Measurements from ENCODE around the gene KLHL20.
"Not testable (repeated sequence)": the region's sequence is repeated elsewhere in the genome, so short reads cannot be mapped to it uniquely, and the experiment has no call there.

The KLHL20 gene

DNA sequence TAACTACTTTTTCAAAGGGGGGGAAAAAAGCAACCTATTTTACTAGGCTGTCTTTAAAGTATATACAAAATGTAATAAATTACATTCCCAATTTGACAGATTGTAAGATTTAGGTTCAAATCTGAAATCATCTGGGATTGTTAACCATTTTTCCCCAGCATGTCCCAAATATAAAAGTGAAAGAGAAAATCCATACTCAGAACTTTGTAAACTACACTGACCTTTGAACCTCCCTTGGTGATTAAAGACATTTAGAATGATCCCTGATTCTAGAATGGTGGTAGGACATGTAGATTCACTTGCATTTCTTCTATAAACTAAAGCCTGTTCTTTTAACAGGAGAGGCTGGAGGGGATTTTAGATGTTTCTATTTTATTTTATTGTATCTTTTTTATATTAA lies 39.0 kb downstream of the KLHL20 start:
- DNase-seq (ENCODE audit: low read depth, low spot score): no peak

DNA sequence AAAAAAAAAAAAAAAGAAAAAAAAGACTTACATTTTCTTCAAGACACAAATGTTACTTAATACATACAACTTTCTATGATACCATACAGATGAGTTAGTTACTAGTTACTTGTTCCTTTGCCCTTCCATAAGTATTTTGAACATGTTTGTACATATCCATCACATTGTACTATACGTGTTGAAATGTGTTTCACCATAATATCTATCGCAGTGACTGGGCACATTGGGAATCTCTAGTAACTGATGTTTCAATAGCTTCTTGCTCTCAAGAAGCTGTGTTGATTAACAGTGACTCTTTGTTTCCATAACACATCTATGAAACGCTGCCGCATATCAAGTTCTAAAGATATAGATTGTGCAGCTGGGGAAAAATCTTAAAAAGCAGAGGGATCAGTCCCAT lies 42.9 kb downstream of the KLHL20 start:
- no peak for DNase-seq (ENCODE audit: low read depth, low spot score)

DNA sequence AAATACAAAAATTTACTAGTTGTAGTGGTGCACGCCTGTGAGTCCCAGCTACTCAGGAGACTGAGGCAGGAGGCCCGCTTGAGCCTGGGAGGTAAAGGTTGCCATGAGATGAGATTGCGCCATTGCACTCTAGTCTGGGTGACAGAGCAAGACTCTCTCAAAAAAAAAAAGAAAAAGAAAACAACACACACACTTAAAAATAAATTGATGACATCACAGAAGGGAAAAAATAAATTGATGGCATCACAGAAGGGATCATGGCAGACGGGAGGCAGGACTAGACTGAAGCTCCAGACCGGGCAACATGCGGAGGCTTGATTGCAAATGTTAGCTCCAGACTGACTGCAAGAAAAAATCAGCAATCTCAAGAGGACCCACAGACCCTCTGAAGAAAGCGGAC lies 43.3 kb downstream of the KLHL20 start:
- DNase-seq (ENCODE audit: low read depth, low spot score): no peak

DNA sequence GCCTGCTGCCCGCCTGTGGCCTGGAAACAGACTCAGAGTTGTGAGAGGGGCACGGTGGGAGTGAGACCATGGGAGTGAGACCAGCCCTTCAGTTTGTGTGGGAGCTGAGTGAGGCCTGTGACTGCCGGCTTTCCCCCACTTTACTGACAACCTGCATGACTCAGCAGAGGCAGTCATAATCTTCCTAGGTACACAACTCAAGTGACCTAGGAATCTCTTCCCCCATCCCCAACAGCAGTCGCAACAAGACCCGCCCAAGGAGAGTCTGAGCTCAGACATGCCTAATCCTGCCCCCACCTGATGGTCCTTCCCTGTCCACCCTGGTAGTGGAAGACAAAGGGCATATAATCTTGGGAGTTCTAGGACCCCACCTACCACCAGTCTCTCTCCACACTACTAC lies 44.2 kb downstream of the KLHL20 start:
- no peak for DNase-seq (ENCODE audit: low read depth, low spot score)

DNA sequence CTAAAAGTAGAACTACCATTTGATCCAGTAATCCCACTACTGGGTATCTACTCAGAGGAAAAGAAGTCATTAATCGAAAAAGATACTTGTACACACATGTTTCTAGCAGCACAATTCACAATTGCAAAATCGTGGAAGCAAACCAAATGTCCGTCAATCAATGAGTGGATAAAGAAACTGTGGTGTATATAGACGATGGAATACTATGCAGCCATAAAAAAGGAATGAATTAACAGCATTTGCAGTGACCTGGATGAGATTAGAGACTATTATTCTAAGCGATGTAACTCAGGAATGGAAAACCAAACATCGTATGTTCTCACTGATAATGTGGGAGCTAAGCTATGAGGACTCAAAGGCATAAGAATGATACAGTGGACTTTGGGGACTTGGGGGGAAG lies 49.5 kb downstream of the KLHL20 start:
- not testable (repeated sequence) for DNase-seq (ENCODE audit: low read depth, low spot score)

DNA sequence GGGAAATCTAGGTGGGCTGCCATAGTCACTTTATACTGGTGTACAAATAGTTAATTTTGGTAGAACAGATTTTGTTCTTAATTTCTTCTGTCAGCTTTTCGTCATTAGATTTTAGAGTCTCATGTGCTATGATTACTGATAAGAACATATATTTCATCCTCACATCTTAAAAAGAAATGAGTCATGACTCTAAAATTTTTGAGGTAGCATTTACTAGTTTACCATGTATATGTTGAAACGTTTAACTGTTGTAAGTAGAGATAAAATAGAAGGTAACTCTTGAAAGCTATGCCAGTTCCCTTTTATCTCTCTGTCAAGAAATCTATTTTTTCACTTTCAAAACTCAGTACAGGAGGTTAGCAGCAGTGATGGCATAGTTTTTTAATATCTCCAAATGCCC lies 53.4 kb downstream of the KLHL20 start:
- DNase-seq (ENCODE audit: low read depth, low spot score): no peak

DNA sequence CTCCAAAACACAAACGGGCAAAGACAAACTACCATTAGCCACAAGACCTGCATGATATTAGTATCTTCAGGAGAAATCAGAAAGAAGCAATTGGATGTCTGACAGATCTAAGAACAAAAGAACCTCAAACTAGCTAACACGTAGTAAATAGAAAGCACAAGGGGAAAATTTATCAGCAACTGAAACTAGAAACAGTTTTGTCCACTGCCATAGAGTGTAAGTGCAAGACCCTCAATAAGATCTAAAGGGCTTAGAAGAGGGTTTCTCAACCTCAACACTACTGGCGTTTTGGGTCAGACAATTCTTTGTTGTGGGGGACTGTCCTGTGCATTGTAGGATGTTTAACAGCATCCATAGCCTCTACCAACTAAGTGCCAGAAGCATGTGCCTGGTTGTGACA lies 54.0 kb downstream of the KLHL20 start:
- no peak for DNase-seq (ENCODE audit: low read depth, low spot score)

DNA sequence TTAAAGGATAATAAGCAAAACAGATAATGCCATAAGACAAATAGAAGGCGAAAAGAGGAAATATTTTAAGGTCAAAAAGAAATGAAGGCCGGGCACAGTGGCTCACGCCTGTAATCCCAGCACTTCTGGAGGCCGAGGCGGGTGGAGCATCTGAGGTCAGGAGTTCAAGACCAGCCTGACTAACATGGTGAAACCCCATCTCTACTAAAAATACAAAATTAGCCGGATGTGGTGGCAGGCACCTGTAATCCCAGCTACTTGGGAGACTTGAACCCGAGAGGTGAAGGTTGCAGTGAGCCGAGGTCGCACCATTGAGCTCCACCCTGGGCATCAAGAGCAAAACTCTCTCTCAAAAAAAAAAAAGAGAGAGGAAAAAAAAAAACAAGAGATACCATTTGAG lies 55.5 kb downstream of the KLHL20 start:
- not testable (repeated sequence) for DNase-seq (ENCODE audit: low read depth, low spot score)

DNA sequence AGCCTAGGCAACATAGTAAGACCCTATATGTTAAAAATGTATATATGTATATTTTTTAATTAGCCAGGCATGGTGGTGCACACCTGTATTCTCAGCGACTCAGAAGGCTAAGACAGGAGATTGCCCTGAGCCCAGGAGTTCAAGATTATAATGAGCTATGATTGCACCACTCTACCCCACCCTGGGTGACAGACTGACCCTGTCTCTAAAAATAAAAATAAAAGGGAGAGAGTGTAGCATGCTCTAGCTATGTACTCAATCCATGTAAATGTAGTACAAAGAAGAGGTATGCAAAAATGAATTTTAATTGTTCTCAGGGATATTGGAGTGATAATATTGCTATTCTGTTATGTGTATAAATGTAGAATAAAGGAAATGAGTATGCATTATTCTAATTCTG lies 56.8 kb downstream of the KLHL20 start:
- no peak for DNase-seq (ENCODE audit: low read depth, low spot score)

DNA sequence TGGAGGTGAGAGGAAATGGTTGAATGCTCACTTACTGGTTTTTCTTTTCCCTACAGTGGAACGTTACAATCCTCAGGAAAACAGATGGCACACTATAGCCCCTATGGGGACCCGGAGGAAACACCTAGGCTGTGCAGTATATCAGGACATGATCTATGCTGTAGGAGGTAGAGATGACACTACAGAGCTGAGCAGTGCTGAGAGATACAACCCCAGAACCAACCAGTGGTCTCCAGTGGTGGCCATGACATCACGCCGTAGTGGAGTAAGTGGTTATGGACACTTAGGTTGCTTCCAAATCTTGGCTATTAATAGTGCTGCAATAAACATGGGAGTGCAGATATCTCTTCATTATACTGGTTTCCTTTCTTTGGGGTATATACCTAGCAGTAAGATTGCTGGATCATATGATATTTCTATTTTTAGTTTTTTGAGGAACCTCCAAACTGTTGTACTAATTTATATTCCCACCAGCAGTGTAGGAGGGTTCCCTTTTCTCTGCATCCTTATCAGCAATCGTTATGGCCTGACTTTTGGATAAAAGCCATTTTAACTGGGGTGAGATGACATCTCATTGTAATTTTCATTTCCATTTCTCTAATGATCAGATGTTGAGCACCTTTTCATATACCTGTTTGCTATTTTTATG lies 60.9 kb downstream of the KLHL20 start:
- DNase-seq (ENCODE audit: low read depth, low spot score): no peak

DNA sequence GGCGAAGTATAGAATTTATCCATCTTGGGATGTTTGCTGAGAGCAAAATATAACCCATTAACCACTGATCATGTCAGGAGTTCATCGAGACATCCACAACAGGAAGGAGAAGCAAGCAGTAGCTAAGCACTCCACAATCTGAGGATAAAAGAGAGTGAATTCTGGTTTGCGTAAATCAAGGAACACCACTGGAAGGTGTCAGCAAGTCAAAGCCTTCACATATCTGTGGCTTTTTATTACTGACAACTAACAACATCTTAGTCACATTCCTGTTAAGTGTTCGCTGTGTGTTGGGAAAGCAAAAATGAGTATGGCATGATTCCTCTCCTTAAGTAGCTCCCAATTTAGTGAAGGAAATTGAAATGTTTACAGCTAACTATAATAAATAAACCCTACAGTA lies 65.2 kb downstream of the KLHL20 start:
- DNase-seq (ENCODE audit: low read depth, low spot score): no peak

DNA sequence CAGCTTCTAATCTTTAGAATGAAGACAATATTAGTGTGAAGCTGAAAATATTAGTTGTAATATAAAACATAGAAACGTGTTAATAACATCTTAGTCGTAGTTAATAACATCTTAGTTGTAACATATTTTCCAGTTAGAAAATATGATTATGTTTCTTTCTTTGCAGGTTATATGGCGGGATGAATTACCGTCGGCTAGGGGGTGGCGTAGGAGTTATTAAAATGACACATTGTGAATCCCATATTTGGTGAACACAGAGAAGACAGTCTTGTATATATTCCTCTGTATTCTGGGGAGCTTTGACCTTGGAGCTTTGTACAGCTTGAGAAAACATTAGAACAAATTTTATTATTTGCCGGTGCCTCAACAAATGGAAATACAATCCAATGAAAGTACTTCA lies 70.2 kb downstream of the KLHL20 start:
- DNase-seq (ENCODE audit: low read depth, low spot score): no peak

DNA sequence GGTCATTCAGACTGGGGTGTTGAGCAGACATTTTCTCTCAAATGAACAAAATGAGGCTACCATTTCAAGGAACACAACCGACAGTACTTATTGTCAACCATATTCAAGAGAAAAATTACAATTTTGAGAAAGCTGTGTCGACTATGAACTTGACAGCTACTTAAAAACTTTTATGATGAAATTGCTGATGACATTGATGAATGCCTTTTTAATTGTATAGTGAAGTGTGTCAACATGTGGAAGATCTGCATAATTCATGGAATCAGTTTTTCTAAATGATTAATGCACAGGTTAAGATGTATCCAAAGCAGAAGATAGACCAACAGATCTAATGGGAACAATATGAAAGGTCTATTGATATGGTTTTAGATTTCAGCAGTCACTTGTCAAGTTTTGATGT lies 75.1 kb downstream of the KLHL20 start:
- DNase-seq (ENCODE audit: low read depth, low spot score): no peak

DNA sequence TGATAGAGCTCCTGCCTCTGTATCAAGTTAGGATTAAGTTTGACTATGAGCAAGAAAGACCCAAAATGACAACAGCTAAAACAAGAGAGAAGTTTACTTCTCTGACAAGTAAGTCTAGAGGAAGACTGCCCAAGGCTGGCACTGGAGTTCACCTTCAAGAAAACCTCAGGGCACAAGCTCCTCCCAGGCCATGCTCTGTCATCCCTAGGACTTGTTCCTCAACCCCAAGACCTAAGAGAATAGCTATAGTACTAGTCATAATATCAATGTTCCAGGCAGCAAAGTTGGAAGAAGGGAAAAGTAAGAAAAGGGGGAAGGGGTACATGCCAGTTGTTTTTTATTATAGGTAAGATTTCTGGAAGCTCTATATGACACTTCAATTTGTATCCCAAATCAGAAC lies 83.3 kb downstream of the KLHL20 start:
- DNase-seq (ENCODE audit: low read depth, low spot score): no peak

DNA sequence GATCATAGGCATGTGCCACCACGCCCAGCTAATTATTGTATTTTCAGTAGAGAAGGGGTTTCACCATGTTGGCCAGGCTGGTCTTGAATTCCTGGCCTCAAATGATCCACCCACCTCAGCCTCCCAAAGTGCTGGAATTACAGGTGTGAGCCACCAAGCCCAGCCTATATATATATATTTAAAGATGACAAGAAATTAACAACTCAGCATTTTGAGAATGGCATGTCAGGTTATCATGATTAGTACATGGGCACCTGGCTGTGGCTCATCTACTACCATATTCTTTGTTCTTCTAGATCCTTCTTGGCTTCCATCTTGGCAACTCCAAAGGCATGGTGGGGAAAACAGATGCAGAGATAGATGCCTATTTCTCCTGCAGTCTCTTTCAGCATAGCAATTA lies 85.2 kb downstream of the KLHL20 start:
- not testable (repeated sequence) for DNase-seq (ENCODE audit: low read depth, low spot score)

DNA sequence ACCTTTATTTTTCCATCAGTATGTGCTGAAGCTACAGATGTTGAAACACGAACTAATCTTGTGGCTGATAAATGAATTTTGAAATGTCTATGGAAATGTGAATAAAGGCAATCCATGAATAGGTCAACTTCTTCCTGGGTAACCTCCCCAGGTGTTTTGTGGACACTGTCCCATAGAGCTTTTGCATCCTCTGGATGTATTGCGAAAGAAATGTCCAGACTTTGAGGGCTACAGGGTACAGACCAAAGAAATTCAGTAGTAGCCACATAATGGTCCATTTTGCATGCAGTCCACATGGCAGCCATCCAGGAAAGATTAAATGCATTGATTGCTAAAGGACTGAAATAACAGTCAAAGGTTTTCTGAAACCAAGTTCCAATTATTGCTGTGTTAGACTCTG lies 88.2 kb downstream of the KLHL20 start:
- no peak for DNase-seq (ENCODE audit: low read depth, low spot score)

DNA sequence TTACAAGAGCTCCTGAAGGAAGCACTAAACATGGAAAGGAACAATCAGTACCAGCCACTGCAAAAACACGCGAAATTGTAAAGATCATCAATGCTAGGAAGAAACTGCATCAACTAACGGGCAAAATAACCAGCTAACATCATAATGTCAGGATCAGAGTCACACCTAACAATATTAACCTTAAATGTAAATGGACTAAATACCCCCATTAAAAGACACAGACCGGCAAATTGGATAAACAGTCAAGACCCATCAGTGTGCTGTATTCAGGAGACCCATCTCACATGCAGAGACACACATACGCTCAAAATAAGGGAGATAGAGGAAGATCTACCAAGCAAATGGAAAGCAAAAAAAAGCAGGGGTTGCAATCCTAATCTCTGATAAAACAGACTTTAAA lies 98.9 kb downstream of the KLHL20 start:
- DNase-seq (ENCODE audit: low read depth, low spot score): not testable (repeated sequence)

DNA sequence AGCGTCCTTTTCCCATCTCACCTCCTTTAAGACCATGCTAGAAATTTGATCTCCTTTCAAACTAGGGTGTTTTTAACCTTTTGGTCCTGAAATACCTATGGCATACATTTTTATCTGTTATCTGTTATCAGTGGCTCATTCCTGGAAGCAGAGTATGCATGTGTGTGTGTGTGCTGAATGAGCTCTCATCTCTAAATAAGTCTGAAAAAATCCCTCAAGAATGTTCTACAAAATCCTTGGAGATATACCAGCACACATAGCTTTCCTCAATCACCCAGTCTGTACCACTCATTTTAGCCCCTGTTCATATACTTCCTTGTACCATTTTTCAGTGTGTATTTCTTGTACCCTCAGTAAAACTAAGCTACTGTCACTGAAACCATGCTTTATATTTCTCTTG lies 103.7 kb downstream of the KLHL20 start:
- DNase-seq (ENCODE audit: low read depth, low spot score): no peak

DNA sequence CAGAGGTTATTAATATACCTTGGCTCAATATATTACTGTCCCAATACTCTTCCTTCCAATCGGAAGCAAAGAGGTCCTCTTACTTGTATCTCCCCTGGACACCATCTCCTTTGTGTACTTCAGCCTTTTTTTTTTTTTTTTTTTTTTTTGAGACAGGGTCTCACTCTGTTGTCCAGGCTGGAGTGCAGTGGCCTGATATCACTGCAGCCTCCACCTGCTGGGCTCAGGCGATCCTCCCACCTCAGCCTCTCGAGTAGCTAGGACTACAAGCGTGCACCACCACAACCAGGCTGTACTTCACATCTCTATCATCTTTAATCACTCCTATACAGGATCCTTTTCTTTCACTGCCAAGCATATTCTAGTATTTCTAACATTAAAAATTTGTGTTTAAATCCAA lies 106.9 kb downstream of the KLHL20 start:
- no peak for DNase-seq (ENCODE audit: low read depth, low spot score)

DNA sequence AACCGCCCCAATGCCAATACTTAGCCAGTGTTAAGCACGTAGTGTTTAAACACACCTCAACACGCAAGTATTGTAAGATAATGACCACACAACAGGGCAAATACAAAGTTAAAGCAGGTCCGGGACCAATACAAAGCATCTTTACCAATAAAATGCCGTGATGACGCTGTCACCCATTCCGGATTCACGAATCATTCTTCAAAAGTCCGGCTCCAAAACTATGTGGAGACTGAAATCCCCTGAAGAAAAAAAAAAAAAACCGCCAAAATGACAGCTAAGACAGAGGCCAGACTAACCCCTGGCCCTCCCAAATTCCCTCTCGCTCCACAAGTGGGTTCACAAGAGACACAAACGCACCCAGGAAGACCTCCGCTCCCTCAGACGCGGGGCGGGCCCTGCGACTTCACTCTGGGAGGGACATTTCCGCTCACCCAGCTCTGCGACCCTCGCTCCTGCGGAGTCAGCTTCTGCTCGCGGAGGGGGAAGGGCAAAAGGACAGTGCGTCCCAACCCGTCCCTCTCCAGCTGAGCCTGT lies 109.1 kb downstream of the KLHL20 start:
- DNase-seq (ENCODE audit: low read depth, low spot score): no peak

DNA sequence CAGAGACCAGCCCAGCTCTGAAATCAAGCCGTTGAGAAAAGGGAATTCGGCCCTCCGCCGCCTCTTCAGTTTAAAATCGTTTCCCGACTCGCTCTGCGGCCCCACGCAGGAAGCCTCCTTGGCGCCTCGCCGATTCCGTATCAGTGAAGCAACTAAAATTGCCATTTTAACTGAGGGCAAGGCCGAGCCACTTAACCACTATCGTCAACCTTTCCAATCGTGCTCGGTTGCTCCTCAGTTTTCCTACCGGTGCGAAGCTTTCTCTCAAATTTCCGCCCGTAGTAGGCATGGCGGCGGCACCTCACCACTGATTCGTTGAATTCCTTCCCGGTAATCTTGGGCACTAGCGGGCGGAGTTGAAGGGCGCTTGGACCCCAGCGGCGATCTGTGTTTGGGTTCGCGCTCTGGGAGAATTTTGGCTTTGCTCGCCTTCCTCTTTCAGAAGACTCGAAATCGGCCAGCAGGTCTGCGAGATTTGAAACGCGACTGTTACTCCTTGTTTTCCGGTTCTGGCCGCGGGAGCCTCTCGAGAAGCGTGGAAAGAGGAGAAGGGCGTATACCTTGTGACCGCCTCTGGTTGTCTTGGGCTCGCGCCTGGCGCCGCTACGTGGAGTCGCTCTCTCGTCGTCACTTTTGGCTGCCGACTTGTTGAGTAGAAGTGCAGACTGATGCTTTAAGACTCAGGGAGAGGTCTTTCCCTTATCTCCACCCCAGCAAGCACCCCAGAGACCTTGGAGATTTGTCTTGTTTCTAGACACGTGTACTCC lies 109.7 kb downstream of the KLHL20 start, which contains the start of the genes CENPL and DARS2:
Gene CENPL, minus strand, starts transcription at position 569 of the 767 bp plus-strand sequence. CDS start 13,584 bp downstream, outside the sequence.
Gene DARS2, plus strand, starts transcription at position 359 of the 767 bp plus-strand sequence. CDS start 557 bp downstream, outside the sequence.
- DNase-seq (ENCODE audit: low read depth, low spot score): peak; percentile 72

DNA sequence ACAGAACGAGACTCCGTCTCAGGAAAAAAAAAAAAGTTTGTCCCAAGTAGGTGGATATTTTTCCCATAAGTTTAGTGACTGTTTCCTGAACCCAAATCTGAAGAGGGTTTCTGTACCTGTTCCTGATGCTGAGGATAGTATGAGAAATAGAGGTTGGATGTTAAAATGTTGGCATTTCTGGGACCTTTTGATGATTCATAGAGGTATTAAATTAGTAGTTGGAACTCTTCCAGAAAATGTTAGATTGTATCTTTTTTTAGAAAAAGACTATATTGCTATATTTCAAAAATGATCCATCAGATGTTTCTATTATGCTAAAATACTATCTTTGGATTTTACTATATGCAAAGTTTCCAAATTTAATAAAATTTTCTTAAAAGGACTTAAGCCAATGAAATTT lies 112.8 kb downstream of the KLHL20 start:
- DNase-seq (ENCODE audit: low read depth, low spot score): no peak

DNA sequence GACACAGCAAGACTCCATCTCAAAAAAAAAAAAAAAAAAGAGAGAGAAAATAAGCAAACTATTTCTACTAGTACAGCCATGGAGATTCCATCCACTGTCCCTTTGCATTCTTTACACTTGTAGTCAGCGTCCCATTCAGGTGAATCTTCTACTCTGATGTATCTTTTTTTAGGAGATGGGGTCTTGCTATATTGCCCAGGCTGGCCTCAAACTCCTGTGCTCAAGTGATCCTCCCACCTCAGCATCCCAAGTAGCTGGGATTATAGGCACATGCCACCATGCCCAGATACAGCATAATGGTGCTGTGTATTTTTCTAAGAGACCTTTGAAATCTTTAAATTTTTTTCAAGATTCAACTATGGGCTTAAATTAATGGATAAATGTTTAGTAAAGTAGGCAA lies 118.0 kb downstream of the KLHL20 start:
- DNase-seq (ENCODE audit: low read depth, low spot score): no peak
